Measurements from ENCODE around the gene C1QTNF5.

C1QTNF5 gene

GRCh38 chr11:119303227-119303718 is 37.4 kb downstream of the C1QTNF5 start:
- FAIRE-seq (no peak), DNase-seq (ENCODE audit: insufficient read length, low spot score) (no peak)
- no peak for TF ChIP-seq POLR2A (IDR thresholded peaks at IDR 0.05; ENCODE audit: low read depth, low read length)

GRCh38 chr11:119300198-119300964 is 40.3 kb downstream of the C1QTNF5 start:
- no peak for TF ChIP-seq POLR2A (IDR thresholded peaks at IDR 0.05; ENCODE audit: low read depth, low read length)
- FAIRE-seq (no peak), DNase-seq (ENCODE audit: insufficient read length, low spot score) (no peak)

- TF ChIP-seq POLR2A (IDR thresholded peaks at IDR 0.05; ENCODE audit: low read depth, low read length) = no peak
- DNase-seq (ENCODE audit: insufficient read length, low spot score) (no peak), FAIRE-seq (no peak)
Observed at GRCh38 chr11:119299416-119299815, 41.3 kb downstream of the C1QTNF5 start.

- no peak for DNase-seq (ENCODE audit: insufficient read length, low spot score)
- FAIRE-seq = no peak
- TF ChIP-seq POLR2A (IDR thresholded peaks at IDR 0.05; ENCODE audit: low read depth, low read length) = no peak
Observed at GRCh38 chr11:119298726-119299125, 42.0 kb downstream of the C1QTNF5 start.

- DNase-seq (ENCODE audit: insufficient read length, low spot score) = no peak
- FAIRE-seq = no peak
- TF ChIP-seq POLR2A (IDR thresholded peaks at IDR 0.05; ENCODE audit: low read depth, low read length) = no peak
Observed at GRCh38 chr11:119297938-119298337, 42.7 kb downstream of the C1QTNF5 start.

GRCh38 chr11:119295178-119295577 is 45.5 kb downstream of the C1QTNF5 start:
- no peak for DNase-seq (ENCODE audit: insufficient read length, low spot score)
- no peak for FAIRE-seq
- TF ChIP-seq POLR2A (IDR thresholded peaks at IDR 0.05; ENCODE audit: low read depth, low read length) = no peak

GRCh38 chr11:119293461-119293860 is 47.2 kb downstream of the C1QTNF5 start:
- no peak for TF ChIP-seq POLR2A (IDR thresholded peaks at IDR 0.05; ENCODE audit: low read depth, low read length)
- DNase-seq (ENCODE audit: insufficient read length, low spot score) = no peak
- no peak for FAIRE-seq

DNA sequence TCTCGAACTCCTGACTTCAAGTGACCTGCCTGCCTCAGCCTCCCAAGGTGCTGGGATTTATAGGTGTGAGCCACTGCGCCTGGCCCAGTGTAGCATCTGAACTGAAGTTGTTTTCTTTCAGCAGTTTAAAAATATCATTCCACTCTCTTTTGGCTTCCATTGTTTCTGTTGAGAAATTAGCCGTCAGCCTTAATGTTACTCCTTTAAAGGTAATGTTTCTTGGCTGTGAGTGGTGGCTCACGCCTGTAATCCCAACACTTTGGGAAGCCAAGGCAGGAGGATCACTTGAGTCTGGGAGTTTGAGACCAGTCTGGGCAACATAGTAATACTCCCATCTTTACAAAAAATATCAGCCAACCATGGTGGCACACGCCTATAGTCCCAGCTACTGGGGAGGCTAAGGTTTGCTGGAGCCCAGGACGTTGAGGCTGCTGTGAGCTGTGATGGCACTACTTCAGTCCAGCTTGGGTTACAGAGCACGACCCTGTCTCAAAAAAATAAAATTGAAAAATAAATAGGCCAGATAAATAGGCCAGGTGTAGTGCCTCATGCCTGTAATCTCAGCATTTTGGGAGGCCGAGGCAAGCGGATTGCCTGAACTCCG is 49.7 kb downstream of the C1QTNF5 start:
- no peak for TF ChIP-seq POLR2A (IDR thresholded peaks at IDR 0.05; ENCODE audit: low read depth, low read length)
- DNase-seq (ENCODE audit: insufficient read length, low spot score) (no peak), FAIRE-seq (no peak)
